ENCODE measurements around the gene LRBA.

Gene LRBA

DNA sequence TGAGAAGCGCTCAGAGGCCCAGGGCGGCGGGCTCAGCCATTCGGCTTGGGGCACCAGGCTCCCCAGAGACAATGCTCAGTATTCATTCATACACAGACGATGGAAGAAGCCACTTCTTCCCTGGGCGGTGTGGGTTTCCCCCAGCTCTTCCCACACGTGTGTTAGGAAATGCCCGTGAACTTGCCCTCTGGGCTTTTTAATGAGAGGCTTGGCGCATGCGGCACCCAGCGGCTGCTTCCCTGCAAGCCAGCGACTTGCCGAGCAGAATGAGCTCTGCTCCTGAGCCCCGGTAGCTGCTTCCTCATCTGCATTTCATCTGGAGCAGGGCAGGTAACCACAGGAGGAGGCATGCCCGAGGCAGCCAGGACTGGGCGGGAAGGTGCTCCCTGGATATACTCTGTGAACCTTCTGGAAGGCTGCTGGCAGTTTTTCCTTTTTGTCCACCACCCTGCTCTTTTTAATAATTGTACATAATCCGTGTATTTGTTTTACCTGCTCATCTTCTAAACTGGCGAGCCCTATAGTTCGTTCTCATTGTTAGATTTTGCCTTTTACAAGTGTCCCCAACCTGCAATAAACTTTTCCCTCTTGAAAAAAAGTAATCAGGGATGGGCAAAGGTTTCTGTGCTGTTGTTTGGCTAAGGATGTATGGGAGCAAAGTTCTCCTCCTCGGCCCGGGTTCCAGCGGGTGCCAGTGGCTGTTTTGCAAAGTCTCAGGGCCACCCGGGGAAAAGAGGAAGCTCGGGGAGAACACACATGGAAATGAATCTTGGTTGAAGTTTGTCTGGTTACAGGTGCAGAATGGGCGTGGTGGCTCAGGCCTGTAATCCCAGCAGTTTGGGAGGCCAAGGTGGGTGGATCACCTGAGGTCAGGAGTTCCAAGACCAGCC is 758.0 kb downstream of the LRBA start:
- no peak for DNase-seq

DNA sequence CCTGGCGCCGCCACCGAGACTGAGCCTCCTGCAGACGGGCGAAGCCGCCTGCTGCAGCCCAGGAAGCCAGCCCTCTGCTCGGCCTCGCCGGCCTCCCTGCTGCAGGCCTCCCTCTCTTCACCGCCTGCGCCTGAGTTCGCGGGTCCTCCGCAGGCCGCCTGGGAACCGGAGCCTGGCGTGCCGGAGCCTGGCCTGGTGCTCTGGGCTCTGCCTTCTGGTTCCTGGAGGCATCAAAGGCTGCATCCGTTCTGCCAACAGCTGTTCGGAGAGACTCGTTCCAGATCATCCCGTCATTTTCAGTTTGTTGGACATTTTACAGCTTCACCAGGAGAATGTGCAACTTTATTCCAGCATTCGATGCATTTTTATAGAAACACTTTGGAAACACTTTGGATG is 758.9 kb downstream of the LRBA start:
- no peak for DNase-seq

DNA sequence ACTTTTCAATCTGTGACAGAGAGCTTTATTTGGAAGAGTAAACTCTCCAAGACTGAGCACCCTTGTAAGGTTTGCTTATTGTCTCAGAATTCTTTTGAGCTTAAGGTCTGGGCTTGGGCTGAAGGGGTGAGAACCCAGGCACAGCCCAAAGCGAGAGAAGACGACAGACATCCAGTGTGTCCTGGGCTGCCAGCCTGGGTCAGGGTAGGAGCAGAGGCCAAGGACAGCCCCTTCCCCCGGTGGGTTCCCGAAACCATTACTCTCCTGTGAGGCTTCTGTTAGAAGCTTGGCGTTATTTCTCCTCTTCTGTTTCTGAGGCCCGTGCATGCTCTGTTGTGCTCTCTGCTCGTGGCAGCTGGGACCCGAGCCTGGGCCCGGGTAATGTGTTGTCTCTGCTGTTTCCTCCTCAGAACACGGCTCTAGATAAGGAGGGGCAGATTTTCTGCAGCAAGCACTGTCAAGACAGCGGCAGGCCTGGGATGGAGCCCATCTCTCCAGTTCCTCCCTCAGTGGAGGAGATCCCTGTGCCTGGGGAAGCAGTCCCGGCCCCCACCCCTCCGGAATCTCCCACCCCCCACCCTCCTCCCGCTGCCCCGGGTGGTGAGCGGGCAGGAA is 759.4 kb downstream of the LRBA start:
- DNase-seq = no peak

DNA sequence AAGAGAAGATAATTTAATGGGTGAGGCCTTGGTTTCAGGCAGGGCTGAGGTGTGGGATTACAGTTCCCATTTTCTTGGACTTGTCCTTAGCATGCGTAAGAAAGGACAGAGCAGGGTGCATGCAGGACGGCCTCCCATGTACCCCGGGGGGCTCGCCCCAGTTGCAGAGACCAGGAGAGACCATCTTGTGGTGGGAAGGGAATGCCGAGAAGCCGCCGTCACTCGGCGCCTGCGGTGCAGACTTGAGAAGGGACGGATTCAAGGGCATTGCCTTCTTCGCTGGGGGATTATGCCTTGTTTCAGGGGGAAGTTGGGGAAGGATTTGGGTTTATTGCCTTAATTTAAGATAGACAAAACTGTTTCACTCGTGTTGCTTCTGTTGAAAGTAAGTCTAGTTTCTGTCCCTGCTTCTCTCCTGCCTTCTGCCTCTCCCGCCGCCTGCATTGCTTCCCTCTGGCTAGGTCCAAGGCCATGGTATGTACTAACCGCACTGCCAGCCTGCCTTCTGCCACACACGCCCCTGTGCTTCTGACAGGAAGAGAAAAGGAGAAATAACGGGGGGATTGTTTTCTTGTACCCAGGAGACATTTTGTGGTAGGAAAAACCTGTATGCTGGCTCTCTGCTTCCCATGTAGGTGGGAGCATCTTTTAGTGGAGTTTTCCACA is 761.0 kb downstream of the LRBA start:
- DNase-seq = no peak

DNA sequence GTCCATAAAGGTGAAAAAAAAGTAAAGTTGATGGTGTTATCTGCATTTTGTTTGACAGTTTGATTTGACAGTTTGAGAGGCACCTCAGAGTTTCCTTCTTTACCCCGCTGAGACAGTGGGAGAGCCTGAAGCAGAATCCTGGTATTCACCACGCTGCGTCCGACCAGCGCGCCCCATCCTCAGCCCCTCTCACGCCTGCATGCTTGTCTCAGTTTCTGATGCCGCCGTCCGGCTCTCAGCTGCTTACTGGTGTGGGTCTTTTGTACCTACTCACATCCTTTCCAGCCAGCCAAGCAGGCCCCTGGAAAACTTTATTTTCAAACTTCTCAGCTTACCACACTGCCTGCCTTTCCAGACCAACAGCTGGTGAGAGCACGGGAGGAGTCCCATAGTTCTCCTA is 761.7 kb downstream of the LRBA start:
- no peak for DNase-seq

DNA sequence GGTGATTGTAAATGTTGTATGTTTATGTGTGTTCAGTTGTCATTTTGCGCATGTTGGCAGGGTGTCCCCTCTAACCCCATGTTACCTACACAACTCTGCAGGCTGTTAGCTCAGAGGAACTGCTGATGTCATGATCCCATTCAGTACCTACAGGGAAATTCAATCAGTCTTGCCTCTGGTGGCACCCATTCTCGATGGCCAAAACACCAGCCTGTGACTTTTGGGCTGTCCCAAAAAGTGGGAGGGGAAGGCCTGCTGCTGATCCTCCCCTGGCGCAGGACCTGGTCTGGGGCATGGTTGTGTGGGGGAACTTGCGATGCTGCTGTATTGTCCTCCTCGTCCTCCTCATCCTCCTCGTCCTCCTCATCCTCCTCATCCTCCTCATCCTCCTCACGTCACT is 762.3 kb downstream of the LRBA start:
- DNase-seq = no peak

DNA sequence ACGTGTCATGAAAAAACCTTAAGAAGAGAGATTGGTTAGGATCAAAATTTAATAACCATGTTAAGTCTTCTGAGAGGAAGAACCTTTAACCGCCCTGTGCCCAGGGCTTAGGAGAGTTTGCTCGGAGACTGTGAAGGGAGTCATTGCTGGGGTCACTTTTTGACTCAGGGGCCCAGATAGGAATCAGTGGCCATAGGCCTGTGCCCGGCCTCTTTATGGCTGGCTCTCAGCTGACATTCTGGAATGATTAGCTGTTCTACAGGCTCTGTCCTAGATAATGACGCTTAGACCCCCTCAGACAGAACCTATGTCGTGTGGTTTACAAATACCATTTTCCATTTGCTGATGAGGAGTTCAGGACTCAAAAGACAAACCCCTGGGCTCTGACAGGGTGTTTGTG is 762.8 kb downstream of the LRBA start:
- DNase-seq = no peak

DNA sequence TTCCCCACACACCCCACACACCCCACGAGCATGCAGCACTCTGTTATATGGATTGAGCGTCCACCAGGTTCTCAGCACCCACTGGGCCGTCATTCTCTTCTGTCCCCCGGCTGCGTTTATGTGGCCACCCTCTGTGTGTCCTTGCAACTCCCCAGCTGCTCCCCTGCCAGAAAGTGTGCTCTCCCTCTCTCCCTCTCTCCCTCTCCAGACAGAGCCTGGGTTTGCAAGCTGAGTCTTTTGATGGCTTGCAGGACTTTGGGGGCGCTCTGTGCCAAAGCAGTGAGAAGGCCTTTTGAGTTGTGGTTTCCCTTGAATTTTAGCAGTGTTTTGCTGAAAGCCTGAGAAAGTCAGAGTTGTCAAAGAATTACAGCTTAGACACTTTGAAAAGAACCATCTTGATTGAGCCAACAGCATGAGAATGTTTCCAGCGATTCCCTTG is 763.3 kb downstream of the LRBA start:
- DNase-seq = no peak

DNA sequence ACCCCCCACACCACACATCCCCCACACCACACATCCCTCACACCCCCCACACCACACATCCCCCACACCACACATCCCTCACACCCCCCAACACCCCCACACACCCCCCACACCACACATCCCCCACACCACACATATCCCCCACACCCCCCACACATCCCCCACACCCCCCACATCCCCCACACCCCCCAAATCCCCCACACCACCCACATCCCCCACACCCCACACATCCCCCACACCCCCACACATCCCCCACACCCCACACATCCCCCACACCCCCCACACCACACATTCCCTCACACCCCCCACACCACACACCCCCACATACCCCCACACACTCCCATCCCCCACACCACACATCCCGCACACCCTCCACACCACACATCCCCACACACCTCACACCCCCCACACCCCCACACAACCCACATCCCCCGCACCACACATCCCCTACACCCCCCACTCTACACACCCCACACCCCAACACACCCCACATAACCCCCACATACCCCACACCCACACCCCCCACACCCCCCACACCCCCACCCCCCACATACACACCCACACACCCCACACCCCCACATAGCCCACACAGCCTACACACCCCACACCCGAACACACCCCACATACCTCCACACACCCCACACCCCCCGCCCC is 764.0 kb downstream of the LRBA start:
- DNase-seq = no peak

DNA sequence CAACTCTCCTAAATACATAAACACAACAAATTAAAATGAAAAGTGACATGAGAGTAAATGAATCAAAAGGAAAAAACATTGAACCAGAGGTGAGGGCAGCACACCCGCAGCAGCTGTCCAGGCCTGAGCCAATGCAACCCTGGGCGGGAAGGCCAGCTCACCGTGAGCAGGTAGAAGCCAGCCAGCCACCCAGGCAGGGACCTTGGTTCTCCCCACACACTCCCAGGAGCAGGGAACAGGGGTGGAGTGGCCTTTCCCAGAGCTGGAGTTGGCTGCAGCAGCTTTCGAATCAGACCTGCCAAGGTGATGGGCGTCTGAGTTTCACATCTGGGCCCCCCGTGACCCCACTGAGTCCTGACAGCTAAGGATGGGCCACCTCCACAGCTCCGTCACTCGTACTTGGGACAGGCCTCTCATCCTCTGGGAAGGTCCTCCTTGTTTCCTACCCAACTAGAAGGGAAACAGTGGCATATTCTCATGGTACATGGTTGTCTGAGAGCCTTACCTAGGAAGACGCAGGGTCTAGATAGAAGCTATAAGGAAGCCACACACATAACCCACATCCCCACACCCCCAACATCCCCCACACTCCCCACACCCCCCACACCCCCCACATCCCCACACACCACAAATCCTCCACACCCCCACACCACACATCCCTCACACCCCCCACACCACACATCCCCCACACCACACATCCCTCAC is 764.6 kb downstream of the LRBA start:
- no peak for DNase-seq

DNA sequence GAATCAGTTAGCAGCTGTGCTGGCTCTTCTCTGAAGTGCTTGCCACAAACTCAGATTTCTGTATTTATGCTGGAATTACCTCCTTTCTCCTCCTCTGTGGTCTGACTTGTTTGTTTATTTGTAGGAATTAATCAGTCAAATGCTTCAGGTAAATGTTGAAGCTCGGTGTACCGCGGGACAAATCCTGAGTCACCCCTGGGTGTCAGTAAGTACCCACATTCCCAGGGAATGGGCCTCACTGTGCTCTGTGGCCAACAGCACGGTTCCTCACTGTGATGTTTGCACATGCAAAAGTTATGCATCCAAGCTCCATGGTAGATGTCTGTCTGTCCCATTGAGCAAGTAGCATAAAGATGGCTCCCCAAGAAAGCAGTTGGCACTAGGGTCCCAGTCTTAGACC is 766.9 kb downstream of the LRBA start:
- DNase-seq = no peak

DNA sequence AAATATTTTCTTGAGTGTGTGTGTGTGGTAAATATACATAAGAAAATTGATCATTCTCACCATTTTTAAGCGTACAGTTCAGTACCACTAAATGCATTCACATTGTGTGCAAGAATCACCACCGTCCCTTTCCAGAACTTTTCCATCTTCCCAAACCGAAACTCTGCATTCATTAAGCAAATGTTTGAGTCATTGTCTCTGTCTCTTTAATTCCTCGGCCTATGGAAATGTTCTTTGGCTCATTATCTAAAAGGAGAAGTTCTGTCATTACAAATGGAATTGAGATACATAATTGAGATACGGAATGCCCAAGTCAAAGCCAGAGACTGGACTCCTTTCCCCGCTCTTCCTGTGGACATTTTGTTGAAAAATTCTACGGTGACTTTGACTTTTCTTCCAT is 767.9 kb downstream of the LRBA start:
- DNase-seq = no peak

DNA sequence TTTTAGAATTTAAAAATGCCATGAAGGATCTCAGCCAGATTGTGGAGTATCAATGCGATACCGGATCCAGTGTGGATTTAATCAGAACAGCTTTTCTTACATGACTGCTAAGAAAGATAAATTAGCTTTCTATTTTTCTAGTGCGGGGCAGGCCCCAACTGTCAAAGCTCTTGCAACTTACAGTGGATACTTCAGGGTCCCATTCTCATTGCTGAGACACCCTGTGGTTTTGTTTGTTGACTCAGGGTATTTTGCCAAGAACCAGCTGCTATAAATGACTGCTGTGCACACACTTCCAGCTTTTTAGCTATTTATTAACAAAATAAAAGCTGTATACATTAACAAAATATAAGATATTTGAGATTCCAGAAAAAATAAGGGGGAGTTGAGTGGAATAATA is 770.5 kb downstream of the LRBA start:
- no peak for DNase-seq

DNA sequence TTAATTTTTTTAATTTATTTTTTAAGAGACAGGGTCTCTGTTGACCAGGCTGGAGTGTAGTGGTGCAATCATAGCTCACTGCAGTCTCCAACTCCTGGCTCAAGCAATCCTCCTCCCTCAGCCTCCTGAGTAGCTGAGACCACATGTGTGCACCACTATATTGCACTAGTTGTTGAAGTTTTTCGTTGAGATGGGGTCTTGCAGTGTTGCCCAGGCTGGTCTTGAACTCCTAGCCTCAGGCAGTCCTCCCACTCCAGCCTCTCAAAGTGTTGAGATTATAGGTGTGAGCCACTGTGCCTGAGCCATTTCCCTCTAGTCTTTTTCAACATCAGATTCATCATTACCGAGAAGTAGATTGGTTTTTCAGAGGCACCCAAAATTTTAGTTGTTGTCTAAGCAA is 771.2 kb downstream of the LRBA start:
- DNase-seq = no peak

DNA sequence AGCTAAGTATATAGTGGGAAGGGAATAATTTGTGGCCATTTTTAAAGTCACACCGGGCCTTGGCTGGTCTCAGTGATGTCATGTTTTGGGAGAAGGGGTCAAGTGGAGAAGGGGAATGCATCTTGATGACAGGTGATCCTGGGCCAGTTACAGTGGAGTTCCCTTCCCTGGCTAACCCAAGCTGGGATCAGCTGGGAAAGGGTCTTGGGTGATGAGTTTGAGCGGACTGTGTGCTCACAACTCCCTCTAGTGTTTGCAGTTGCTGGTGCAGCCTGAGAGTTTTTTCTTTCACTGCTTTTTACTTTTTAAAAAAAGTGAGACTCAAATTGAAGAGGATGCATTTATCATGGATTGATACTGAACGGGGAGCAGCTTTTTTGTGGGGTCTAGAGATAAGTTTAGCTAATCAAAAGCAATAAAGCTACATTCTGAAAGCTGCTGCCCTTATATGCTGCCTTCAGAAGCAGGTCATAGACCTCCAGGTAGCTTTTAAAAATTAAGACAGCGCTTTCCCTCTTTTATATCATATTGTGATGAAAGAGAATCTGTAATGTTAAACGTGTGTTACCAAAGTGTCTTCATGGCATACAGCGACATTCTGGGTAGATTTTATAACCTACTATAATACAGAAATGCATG is 772.1 kb downstream of the LRBA start:
- DNase-seq = no peak

DNA sequence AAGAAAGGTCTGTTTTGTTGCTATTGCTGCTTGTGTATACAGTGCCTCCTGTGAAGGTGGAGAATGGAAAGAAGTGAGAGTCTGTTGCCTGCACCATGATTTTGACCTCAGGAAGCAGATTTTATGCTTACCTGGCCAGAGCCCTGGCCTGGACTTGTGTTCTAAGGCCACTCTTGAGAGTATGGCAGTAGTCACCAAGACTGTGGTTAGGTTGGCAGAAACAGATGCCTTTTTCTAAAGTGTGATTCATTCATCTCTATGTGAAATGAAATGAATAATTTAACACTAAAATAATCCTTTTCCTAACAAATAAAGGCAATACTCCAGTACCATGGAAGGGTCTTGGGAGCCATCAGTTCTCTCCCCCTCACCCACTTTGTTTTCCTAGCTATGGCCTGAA is 775.1 kb downstream of the LRBA start:
- DNase-seq = no peak

DNA sequence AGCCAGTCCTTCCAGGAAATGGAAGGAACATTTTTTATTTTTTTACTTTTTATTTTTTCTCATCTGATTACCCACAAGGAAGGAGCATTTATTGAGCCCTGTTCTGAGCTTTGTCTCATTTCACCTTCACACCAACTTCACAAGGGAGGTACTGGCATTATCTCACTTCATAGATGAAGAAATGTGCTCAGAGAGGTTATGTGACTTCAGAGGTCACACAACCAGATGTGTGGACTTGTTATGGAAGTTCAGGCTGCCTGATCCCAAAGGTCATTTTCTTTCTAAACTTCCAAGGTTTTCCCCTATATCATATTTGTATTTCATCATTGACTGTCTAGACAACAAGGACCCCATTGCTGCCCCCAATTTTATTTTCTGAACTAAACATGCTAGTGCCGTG is 776.5 kb downstream of the LRBA start:
- DNase-seq = no peak

DNA sequence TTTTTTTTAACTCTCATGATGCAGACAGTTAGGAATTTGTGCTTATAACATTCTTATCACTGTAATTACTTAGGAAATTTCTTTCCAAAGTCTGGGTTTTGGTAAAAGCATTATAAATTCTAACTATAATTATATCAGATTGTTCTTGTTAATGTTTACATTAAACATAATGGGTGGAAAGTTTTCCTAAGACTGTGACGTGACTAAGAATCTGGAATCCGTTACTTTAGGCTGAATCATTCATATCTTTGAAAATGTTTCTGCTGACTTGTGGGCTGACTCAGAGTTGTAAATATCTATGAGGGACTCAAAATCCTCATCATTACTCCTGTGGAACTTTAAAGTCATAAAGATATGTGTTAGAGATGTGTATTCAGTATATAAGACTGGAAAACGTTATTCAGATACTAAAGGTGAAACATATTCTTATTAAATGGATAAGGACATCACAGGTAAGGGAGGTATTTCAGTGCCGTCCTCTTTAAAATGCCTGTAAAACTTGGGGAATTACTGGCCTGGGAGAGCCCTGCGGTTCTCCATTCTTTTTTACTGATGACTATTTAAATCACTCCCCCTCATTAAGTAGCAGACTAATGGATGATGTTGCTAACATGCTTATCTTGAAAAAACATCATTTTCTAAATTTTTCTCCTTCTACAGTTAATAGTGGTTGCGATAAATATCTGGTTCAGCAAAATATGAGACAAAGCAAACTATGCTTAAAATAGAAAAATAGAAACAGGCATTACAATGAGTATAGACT is 777.8 kb downstream of the LRBA start:
- DNase-seq = no peak

DNA sequence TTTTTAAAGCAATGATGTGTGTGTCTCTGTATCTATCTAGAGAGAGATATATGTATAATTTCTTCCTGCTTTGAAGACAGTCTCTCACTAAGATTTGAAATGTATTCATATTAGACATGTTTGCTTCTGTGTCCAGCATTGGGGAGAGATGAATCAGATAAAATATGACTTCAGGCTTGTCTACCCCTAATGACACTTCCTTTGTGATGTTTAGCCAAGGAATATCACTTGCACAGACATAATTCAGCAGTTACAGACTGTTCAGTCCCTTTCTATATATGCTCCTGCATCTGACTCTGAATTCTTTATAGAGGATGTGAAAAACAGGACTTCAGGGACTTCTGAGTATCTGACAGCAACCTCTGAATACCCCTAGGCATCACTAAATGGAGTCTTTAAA is 778.5 kb downstream of the LRBA start:
- no peak for DNase-seq

DNA sequence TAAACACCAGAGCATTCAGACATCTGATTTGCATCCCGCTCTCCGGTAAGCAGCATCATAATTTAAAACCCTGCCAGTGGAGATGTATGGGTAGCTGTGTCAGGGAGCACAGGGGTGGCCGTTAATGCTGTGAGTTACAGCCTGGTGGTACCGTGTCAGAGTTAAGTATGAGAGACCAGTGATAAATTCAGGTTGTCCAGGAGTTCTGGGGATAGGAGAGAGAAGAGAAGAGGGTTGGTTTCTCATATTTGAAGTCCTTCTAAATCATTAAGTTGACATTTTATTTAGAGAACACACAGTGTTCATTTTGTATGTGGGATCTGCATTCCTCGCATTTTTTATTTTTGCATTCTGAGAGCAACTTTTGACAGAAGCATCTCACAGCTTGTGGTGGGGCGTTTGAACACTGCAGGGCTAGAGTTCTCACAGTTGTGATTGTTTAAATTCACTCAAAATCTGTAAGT is 779.2 kb downstream of the LRBA start:
- no peak for DNase-seq

DNA sequence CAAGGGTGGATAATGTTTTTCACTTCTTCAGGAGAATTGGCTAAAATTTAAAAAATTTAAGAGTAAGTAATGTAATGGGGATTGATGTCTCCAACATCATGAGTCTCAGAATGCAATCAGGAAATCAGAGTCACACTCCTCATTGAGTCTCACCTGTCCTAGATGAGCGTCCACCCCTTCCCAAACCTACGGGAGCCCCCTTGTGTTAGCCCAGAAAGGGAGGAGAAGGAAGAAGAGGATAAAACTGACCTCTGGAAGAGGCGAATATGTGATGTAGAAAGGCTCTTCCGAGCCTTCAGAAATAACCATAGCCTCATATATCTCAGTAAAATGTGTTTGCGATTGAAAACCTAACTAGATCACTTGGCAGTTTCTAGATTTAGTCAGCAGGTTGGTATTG is 779.8 kb downstream of the LRBA start:
- DNase-seq = no peak

DNA sequence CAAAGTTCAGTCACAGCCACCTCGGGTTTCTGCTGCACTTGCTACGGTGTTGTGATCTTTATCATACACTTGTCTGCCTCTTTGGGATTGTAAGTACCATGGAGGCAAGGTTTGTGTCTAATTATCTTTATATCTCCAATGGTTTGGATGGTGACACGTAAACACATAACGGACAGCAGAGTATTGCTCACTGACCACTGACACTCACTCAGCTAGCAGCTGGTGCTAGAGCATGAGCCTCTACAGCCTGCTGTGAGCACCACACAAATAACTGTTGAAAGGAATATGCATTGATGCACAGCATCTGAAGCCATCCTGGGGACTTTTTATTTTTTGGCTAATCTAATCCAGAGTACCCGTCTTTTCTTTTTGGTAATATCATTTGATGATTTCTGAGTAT is 780.8 kb downstream of the LRBA start:
- no peak for DNase-seq
